OCI-LY3 (cell line): ENCODE measurements around the gene PRKACB.

Experiments
- EZH2phosphoT487 ChIP-seq: fragments of 200-600 bp; shearing (Covaris generic); IDR thresholded peaks from 2 replicates; pipeline ENCODE4 v1.6.1; 2018; ENCODE audit warnings: antibody characterized with exemption, mixed run types, low read depth
- TF ChIP-seq, protein P1 (sequence below): fragments of 200-600, 300-600 bp; sonication (generic); IDR thresholded peaks from 2 replicates; pipeline ENCODE4 v1.5.1; 2014; ENCODE audit warnings: antibody characterized with exemption, low read length, low read depth

DNA sequence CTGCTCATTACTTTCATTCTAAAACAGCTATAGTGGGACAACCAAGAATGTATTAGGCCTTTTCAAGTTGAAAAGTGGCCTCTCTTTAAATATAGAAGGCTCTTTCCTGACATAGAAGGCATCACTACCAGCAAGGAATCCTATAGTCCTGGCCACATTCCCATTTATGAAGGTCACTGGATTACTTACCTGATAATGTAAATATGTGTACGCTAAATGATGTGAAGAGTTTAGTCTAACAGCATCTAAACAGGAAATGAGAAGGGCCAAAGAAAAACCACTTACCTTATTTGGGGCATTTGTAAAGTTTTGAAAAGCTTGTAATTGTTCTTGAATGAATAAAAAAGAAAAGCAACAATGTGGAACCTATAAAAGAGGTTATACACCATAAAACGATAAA, 24.7 kb downstream of the PRKACB start:
- TF ChIP-seq, protein P1, sequence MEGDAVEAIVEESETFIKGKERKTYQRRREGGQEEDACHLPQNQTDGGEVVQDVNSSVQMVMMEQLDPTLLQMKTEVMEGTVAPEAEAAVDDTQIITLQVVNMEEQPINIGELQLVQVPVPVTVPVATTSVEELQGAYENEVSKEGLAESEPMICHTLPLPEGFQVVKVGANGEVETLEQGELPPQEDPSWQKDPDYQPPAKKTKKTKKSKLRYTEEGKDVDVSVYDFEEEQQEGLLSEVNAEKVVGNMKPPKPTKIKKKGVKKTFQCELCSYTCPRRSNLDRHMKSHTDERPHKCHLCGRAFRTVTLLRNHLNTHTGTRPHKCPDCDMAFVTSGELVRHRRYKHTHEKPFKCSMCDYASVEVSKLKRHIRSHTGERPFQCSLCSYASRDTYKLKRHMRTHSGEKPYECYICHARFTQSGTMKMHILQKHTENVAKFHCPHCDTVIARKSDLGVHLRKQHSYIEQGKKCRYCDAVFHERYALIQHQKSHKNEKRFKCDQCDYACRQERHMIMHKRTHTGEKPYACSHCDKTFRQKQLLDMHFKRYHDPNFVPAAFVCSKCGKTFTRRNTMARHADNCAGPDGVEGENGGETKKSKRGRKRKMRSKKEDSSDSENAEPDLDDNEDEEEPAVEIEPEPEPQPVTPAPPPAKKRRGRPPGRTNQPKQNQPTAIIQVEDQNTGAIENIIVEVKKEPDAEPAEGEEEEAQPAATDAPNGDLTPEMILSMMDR: no peak
- no peak for TF ChIP-seq EZH2phosphoT487
